GM18951 (cell line): Measurements from ENCODE around the gene MPZL1.
"Not testable (repeated sequence)": the region's sequence is repeated elsewhere in the genome, so short reads cannot be mapped to it uniquely, and the experiment has no call there.

Experiments used
- POLR2A ChIP-seq: IDR thresholded peaks from 4 replicates; pipeline ENCODE4 v1.6.1; 2011; ENCODE audit warnings: mild to moderate bottlenecking; ENCODE audit not compliant: insufficient read length, insufficient read depth; ENCODE audit errors: extremely low read depth
- in situ Hi-C: fragments of 300-500 bp; cut with MboI; formaldehyde crosslinking; loops from one replicate; pipeline ENCODE4 v1.12.0; 2022; ENCODE audit warnings: low sequenced_read_pairs, mixed read lengths, inconsistent platforms; ENCODE audit not compliant: unreplicated experiment

The MPZL1 gene

DNA sequence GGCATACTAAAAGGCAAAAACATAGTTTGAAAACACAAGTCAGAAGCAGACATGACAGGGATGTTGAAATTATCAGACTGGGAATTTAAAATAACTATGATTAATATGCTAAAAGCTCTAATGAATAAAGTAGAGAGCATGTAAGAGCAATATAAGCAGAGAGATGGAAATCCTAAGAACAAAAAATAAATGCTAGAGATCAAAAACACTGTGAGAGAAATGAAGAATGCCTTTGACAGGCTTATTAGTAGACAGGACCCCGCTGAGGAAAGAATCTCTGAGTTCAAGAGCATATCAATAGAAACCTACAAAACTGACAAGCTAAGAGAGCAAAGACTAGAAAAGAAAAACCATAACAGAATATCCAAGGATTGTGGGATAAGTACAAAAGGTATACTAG is 93.9 kb downstream of the MPZL1 start:
- in situ Hi-C loops: no loop called here
- no peak for TF ChIP-seq POLR2A

DNA sequence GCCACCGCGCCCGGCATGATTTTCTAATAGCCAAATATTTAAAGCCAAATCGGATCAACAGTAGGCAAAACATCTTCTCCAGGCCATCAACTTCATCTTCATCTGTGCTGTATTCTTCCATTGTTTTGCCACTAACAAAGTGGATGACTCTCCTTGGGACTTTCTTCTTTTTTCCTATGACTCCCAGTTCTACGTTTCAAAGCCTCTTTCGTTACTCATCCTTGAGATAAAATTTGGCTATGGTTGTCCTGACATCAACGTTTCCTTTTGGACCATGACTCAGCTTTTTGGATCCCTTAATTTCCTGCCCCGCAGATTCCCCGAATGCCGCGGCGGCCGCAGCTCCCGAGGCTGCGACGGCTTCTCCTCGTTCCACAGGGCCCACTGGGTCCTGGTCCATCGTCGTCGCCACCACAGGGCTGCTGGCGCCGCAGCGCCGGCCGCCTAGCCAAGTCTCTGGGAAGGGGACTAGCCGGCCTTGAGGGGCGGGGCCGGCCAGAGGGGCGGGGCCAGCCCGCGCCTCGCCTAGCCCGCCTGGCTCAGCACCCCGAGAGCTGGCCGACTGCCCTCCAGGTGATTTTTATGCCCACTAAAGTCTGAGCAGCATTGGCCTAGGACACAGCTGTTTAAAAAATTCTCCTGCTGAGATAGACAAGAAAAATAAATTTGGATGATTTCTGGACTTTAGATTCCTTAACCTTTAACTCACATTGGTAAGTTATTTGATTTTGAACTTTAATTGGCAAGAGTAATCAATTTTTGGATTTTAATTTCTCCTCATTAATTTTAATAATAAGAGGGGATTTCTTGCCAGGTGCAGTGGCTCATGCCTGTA is 98.3 kb downstream of the MPZL1 start:
- no peak for TF ChIP-seq POLR2A
- in situ Hi-C loops: no loop called here

DNA sequence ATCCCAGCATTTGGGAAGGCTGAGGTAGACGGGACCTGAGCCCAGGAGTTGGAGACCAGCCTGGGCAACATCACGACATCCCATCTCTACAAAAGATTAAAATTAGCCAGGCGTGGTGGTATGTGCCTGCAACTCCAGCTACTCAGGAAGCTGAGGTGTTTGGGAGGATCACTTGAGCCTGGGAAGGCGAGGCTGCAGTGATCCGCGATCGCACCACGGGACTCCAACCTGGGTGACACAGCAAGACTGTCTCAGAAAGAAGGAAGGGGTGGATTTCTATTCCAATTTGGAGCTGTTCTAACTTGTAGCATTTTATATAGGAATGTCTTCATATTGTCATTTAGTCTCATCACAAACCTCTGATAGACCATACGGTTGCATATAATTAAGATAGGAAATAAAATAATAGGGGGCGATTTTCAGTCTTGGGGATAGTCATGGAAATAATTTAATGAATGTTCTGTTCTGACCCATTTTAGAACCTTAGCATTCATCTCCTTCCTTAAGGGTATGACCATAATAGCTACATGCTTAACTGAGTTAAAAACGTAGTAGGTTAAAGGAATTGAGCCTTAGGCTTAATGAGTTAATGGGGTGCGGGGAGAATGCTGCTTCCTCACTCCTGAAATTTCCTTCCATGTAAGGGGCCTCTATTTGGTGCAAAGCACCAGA is 99.0 kb downstream of the MPZL1 start:
- in situ Hi-C loops: no loop called here
- TF ChIP-seq POLR2A: no peak

GRCh38 chr1:167821356-167821685 is 99.5 kb downstream of the MPZL1 start:
- in situ Hi-C loops: no loop called here
- TF ChIP-seq POLR2A: no peak

DNA sequence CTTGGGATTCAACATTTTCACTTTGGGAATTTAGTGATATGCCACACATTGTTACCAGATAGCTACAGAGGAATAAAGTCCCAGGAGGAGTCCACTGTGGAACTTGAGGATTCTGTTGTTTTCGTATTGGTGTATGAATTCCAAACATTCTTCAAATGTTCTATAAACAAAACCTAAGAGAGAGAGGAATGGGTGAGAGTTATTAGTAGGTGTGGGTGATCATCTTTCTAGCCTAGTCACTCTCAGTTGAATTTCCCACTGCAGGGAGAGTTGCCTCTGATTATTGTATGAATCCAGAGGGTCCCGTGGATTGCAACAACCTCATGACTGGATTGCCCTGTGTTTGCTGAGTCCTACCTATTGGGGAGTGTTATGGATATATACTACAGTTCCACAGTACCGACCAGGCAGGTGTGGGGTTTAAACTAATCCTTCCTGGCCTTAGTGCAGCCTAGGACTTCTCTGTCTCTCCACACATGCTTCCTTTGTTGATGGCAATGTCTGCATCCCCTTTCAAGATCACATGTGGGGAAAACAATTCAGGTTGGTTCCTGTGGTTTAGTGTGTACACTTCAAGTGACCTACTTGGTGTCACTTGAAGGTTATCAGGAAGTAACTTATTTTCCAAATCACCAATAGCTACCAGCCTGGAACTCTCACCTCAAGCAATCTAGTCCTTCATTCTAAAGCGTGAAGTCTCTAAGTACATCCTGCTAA is 100.3 kb downstream of the MPZL1 start:
- no peak for TF ChIP-seq POLR2A
- in situ Hi-C loops: no loop called here

GRCh38 chr1:167824163-167824794 is 102.5 kb downstream of the MPZL1 start:
- in situ Hi-C loops: no loop called here

GRCh38 chr1:167825419-167826079 is 103.8 kb downstream of the MPZL1 start:
- TF ChIP-seq POLR2A: no peak
- in situ Hi-C loops: no loop called here

More at GRCh38 chr1:167824163-167824794, 102.5 kb downstream of the MPZL1 start:
- TF ChIP-seq POLR2A: no peak

DNA sequence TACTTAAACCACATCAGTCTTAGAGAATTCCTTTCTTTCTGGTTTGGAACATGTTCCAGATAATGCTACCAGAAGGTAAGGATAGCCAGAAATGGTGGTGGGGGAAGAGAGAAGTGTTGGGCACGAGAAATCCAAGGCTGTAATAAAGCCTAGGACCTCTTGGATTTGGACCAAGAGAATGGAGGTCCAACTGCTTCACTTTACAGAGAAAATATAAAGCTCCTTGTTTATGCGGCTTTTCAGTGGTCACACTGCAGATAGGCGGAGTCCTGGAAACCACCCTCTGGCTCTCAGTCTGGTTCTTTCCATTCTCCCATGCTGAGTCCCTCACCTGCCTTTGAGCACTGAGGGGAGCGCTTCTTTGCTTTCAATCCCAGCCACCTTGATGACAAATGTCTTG is 104.3 kb downstream of the MPZL1 start:
- TF ChIP-seq POLR2A: no peak
- in situ Hi-C loops: no loop called here

DNA sequence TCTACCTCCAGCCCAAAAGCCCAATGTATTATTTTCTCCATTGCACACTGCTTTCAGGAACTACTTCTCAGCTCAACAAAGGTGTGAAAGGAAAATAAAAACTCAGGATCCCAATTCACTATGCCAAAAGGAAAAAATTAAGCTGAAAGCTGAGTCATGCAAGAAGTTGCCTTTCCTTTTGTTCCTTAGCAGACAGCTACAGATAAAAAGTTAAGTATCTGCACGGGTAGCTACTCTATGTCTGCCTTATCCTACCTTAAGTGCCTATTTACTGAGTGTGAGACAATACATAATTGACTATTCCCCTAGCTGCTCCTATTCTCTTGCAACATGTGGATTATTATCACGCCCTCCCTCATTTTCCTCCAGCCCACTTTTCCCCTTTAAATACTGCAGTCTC is 108.1 kb downstream of the MPZL1 start:
- in situ Hi-C loops: no loop called here
- TF ChIP-seq POLR2A: no peak

DNA sequence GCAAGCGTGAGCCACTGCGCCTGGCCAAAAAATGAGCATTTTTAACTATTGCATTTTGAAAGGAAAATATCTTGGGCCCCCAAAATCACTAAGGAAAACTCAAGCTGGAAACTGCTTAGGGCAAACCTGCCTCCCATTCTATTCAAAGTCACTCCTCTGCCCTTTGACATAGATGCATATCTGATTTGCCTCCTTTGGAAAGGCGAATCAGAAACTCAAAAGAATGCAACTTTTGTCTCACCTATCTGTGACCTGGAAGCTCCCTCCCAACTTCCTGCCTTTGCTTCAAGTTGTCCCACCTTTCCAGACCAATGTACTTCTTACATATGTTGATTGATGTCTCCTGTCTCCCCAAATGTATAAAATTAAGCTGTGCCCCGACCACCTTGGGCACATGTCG is 108.9 kb downstream of the MPZL1 start:
- in situ Hi-C loops: not testable (repeated sequence)

DNA sequence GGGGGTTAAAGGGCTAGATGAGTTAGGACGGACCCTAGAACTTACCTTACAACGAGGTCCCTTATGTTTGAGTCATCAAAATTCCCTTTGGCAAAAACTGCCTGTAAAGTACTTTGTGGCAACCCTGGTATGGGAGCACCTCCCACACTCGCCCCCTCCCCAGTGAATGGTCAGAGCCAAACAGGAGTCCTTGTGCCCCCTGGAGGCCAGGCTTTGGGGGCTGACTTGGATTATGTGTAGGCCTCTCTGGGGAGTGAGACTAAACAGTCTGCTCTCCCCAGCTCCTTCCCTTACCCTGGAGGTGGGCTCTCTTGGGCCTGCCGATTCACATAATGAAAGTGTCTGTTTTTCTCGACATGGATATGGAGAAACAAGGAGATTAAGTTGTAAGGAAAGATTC is 110.9 kb downstream of the MPZL1 start:
- TF ChIP-seq POLR2A: no peak
- in situ Hi-C loops: no loop called here

- no peak for TF ChIP-seq POLR2A
- in situ Hi-C loops: no loop called here
These were observed 112.1 kb downstream of the MPZL1 start for GRCh38 chr1:167833904-167834303.

GRCh38 chr1:167836197-167836596 is 114.4 kb downstream of the MPZL1 start:
- TF ChIP-seq POLR2A: no peak
- in situ Hi-C loops: no loop called here
